Activated naive CD4-positive, alpha-beta T cell treated with anti-CD3 and anti-CD28 coated beads, Interleukin-2, amount 50 U/mL, for 16 hours (primary cell): Measurements from ENCODE around the gene PCP4.

Experiments
- DNase-seq: peaks from one replicate; pipeline ENCODE4 v3.0.0-alpha.2; 2020

PCP4 gene

GRCh38 chr21:39867198-39867650 is at the start of gene PCP4:
Gene PCP4, plus strand, starts transcription at chr21:39867438. Its CDS starts 64 bp downstream, at chr21:39867502.
- no peak for DNase-seq

GRCh38 chr21:39818557-39818956 is 48.7 kb upstream of the PCP4 start:
- no peak for DNase-seq

- DNase-seq = no peak
These were observed 45.2 kb upstream of the PCP4 start for GRCh38 chr21:39822042-39822441.

- no peak for DNase-seq
These were observed 42.0 kb upstream of the PCP4 start for GRCh38 chr21:39825250-39825649.

GRCh38 chr21:39834543-39834942 is 32.7 kb upstream of the PCP4 start:
- no peak for DNase-seq

- no peak for DNase-seq
These were observed 29.3 kb upstream of the PCP4 start for GRCh38 chr21:39837861-39838359.

- DNase-seq = no peak
These were observed 26.7 kb upstream of the PCP4 start for GRCh38 chr21:39840373-39841097.

GRCh38 chr21:39842741-39843459 is 24.3 kb upstream of the PCP4 start:
- no peak for DNase-seq

- no peak for DNase-seq
These were observed 23.8 kb upstream of the PCP4 start for GRCh38 chr21:39843483-39843882.

- DNase-seq = no peak
These were observed 23.3 kb upstream of the PCP4 start for GRCh38 chr21:39843916-39844315.

- no peak for DNase-seq
These were observed 21.6 kb upstream of the PCP4 start for GRCh38 chr21:39845571-39846130.

GRCh38 chr21:39847877-39848276 is 19.4 kb upstream of the PCP4 start:
- DNase-seq = no peak

GRCh38 chr21:39849014-39849655 is 18.1 kb upstream of the PCP4 start:
- no peak for DNase-seq

GRCh38 chr21:39850333-39850732 is 16.9 kb upstream of the PCP4 start:
- no peak for DNase-seq

- no peak for DNase-seq
These were observed 16.1 kb upstream of the PCP4 start for GRCh38 chr21:39851002-39851618.

- DNase-seq = no peak
These were observed 15.1 kb upstream of the PCP4 start for GRCh38 chr21:39852021-39852721.

- DNase-seq = no peak
These were observed 14.3 kb upstream of the PCP4 start for GRCh38 chr21:39852726-39853500.

- no peak for DNase-seq
These were observed 12.7 kb upstream of the PCP4 start for GRCh38 chr21:39854572-39854971.

- no peak for DNase-seq
These were observed 11.6 kb upstream of the PCP4 start for GRCh38 chr21:39855595-39855994.

GRCh38 chr21:39860600-39860999 is 6.6 kb upstream of the PCP4 start:
- DNase-seq = no peak

- DNase-seq = no peak
These were observed 4.1 kb upstream of the PCP4 start for GRCh38 chr21:39863111-39863510.
